ENCODE measurements around the gene SCN8A. TPM values are rescaled to one million over a fixed set of nuclear protein-coding genes. Genes with fewer than 3 reads are reported as not detected.

Gene SCN8A
- total RNA-seq = under 1 TPM; 0.42 to 0.66 (median 0.65) TPM
- total RNA-seq (2013) = 0.79 TPM

GRCh38 chr12:51591016-51591901 is at the start of gene SCN8A:
Gene SCN8A (plus strand): TSS chr12:51591233. CDS start chr12:51662818, 71,585 bp downstream.
- H3K27ac Mint-ChIP-seq = peak within 1 kb of the TSS in 1 of 2 donors; percentile 62
- no peaks in the 10 kb centered on the region for H3K36me3 Mint-ChIP-seq
- Histone ChIP-seq H3K4me3 (ENCODE audit: low read length) (peak within 1 kb of the TSS; percentile 34), H3K27ac (ENCODE audit: low read length) (no peak within 1 kb of the TSS), H3K4me1 (ENCODE audit: control insufficient read depth, insufficient read depth, low read length) (peaks cover 11% of the 10 kb centered on the region), H3K9me3 (ENCODE audit: control insufficient read depth, insufficient read depth, low read length) (no peaks in the 10 kb centered on the region), H3K36me3 (ENCODE audit: control insufficient read depth, insufficient read depth, low read length) (no peaks in the 10 kb centered on the region), H3K27me3 (ENCODE audit: control insufficient read depth, insufficient read depth, low read length) (peaks cover 12% of the 10 kb centered on the region)
- intact Hi-C loops (cut with micrococcal nuclease) = no loop called here
- TF ChIP-seq, protein P1, sequence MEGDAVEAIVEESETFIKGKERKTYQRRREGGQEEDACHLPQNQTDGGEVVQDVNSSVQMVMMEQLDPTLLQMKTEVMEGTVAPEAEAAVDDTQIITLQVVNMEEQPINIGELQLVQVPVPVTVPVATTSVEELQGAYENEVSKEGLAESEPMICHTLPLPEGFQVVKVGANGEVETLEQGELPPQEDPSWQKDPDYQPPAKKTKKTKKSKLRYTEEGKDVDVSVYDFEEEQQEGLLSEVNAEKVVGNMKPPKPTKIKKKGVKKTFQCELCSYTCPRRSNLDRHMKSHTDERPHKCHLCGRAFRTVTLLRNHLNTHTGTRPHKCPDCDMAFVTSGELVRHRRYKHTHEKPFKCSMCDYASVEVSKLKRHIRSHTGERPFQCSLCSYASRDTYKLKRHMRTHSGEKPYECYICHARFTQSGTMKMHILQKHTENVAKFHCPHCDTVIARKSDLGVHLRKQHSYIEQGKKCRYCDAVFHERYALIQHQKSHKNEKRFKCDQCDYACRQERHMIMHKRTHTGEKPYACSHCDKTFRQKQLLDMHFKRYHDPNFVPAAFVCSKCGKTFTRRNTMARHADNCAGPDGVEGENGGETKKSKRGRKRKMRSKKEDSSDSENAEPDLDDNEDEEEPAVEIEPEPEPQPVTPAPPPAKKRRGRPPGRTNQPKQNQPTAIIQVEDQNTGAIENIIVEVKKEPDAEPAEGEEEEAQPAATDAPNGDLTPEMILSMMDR (IDR thresholded peaks at IDR 0.05) = no peak
- DNase-seq = peak; percentile 30 to 62
- H3K9me3 Mint-ChIP-seq = no peaks in the 10 kb centered on the region
- WGBS (ENCODE audit: insufficient coverage) = under 1% methylated on average over 91 of the region's 91 CpGs
- peaks cover 43 to 70% of the 10 kb centered on the region in 2 donors for H3K27me3 Mint-ChIP-seq (ENCODE audit: low read depth in 2 of 2)
- peak; percentile 60 to 70 (median 60) for ATAC-seq
- H3K4me1 Mint-ChIP-seq = peaks cover 9 to 23% of the 10 kb centered on the region in 2 donors
- peak within 1 kb of the TSS; percentile 90 for H3K4me3 Mint-ChIP-seq

GRCh38 chr12:51546097-51546496 is 44.9 kb upstream of the SCN8A start:
- H3K9me3 ChIP-seq (ENCODE audit: control insufficient read depth, insufficient read depth, low read length) = no peaks in the 10 kb centered on the region
- no peak overlapping the region for H3K27ac ChIP-seq (ENCODE audit: low read length)
- ATAC-seq = no peak
- TF ChIP-seq, protein P1 (IDR thresholded peaks at IDR 0.05) = no peak
- peaks cover 21 to 39% of the 10 kb centered on the region in 2 donors for H3K27me3 Mint-ChIP-seq (ENCODE audit: low read depth in 2 of 2)
- H3K36me3 Mint-ChIP-seq = no peaks in the 10 kb centered on the region
- peaks cover 2% of the 10 kb centered on the region for H3K27me3 ChIP-seq (ENCODE audit: control insufficient read depth, insufficient read depth, low read length)
- no peak overlapping the region for H3K27ac Mint-ChIP-seq
- H3K9me3 Mint-ChIP-seq = no peaks in the 10 kb centered on the region
- no peaks in the 10 kb centered on the region for H3K36me3 ChIP-seq (ENCODE audit: control insufficient read depth, insufficient read depth, low read length)
- H3K4me3 Mint-ChIP-seq = no peak overlapping the region
- no peaks in the 10 kb centered on the region for H3K4me1 ChIP-seq (ENCODE audit: control insufficient read depth, insufficient read depth, low read length)
- no peak overlapping the region for H3K4me3 ChIP-seq (ENCODE audit: low read length)
- no peaks in the 10 kb centered on the region for H3K4me1 Mint-ChIP-seq
- intact Hi-C loops (cut with micrococcal nuclease) = no loop called here
- no peak for DNase-seq

DNA sequence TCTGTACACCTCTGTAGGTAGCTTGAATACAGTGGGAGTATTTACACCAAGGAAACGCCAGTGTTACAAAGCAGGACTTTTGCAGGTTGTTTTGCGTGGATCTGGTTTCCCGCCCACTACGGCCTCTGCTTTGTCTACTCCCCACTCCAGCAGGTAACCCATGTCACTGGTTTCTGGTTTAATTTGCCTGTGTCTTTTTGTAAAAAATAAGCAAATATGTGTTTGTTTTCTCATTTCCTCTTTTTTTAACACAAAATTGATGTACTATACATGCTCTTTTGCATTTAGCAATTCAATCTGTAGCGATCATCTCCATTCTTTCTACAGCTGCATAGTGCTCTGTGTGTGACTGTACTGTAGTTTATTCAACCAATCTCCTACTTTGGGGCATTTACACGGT is 43.4 kb upstream of the SCN8A start:
- DNase-seq = no peak
- peaks cover 28 to 41% of the 10 kb centered on the region in 2 donors for H3K27me3 Mint-ChIP-seq (ENCODE audit: low read depth in 2 of 2)
- no peaks in the 10 kb centered on the region for H3K4me1 ChIP-seq (ENCODE audit: control insufficient read depth, insufficient read depth, low read length)
- no peak overlapping the region for H3K27ac ChIP-seq (ENCODE audit: low read length)
- H3K36me3 ChIP-seq (ENCODE audit: control insufficient read depth, insufficient read depth, low read length) = no peaks in the 10 kb centered on the region
- H3K27me3 ChIP-seq (ENCODE audit: control insufficient read depth, insufficient read depth, low read length) = peaks cover 2% of the 10 kb centered on the region
- no peaks in the 10 kb centered on the region for H3K9me3 Mint-ChIP-seq
- no peak overlapping the region for H3K4me3 Mint-ChIP-seq
- H3K27ac Mint-ChIP-seq = no peak overlapping the region
- no peaks in the 10 kb centered on the region for H3K9me3 ChIP-seq (ENCODE audit: control insufficient read depth, insufficient read depth, low read length)
- WGBS (ENCODE audit: insufficient coverage) = 92% methylated on average over 5 of the region's 6 CpGs
- H3K36me3 Mint-ChIP-seq = no peaks in the 10 kb centered on the region
- intact Hi-C loops (cut with micrococcal nuclease) = no loop called here
- ATAC-seq = no peak
- H3K4me1 Mint-ChIP-seq = no peaks in the 10 kb centered on the region
- H3K4me3 ChIP-seq (ENCODE audit: low read length) = no peak overlapping the region
- TF ChIP-seq, protein P1 (IDR thresholded peaks at IDR 0.05) = no peak
